ENCODE results near the gene RBM33. TPM values are rescaled to one million over a fixed set of nuclear protein-coding genes. Genes with fewer than 3 reads are reported as not detected.

The RBM33 gene
- polyA plus RNA-seq, 1 experiment, result 9.5 TPM

- TF ChIP-seq, protein P1, sequence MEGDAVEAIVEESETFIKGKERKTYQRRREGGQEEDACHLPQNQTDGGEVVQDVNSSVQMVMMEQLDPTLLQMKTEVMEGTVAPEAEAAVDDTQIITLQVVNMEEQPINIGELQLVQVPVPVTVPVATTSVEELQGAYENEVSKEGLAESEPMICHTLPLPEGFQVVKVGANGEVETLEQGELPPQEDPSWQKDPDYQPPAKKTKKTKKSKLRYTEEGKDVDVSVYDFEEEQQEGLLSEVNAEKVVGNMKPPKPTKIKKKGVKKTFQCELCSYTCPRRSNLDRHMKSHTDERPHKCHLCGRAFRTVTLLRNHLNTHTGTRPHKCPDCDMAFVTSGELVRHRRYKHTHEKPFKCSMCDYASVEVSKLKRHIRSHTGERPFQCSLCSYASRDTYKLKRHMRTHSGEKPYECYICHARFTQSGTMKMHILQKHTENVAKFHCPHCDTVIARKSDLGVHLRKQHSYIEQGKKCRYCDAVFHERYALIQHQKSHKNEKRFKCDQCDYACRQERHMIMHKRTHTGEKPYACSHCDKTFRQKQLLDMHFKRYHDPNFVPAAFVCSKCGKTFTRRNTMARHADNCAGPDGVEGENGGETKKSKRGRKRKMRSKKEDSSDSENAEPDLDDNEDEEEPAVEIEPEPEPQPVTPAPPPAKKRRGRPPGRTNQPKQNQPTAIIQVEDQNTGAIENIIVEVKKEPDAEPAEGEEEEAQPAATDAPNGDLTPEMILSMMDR (IDR thresholded peaks at IDR 0.05; ENCODE audit: low read depth, low read length), result no peak
- DNase-seq (ENCODE audit: low read depth, low spot score), result no peak
- ChIA-PET POLR2A (no interaction called here), CTCF (interaction anchor here (15.4 kb wide), 1 partner anchor 142 kb away, joined by 257 read pairs; no protein-coding TSS in a partner anchor)
- Histone ChIP-seq H3K9me3 (ENCODE audit: control insufficient read depth, insufficient read depth, low read length) (no peaks in the 10 kb centered on the region), H3K27me3 (ENCODE audit: control insufficient read depth, insufficient read depth, low read length) (no peaks in the 10 kb centered on the region), H3K4me3 (ENCODE audit: low read depth, low read length) (no peak overlapping the region), H3K27ac (ENCODE audit: low read depth, low read length) (no peak overlapping the region)
These were observed 97.3 kb downstream of the RBM33 start for GRCh38 chr7:155741805-155742204.

DNA sequence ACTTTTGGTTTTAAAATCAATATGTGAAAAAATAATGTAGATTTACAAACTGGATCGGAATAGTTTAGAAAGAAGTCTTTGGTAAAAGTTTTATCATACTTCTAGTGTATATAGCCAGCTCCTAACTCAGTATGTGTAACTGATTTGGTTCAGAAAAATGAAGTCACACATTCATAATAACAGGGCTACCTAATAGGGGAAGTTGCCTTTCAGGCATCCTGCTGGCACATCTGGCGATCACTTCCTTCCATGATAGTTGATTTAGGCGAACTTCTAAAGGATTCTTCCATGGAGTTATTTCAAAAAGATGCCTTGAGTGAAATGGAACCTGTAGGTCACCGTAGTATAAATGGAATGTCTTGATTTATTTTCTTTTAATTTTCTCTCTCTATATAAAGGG is 98.7 kb downstream of the RBM33 start:
- Histone ChIP-seq H3K9me3 (ENCODE audit: control insufficient read depth, insufficient read depth, low read length) (no peaks in the 10 kb centered on the region), H3K27me3 (ENCODE audit: control insufficient read depth, insufficient read depth, low read length) (no peaks in the 10 kb centered on the region), H3K4me3 (ENCODE audit: low read depth, low read length) (no peak overlapping the region), H3K27ac (ENCODE audit: low read depth, low read length) (no peak overlapping the region)
- POLR2A ChIA-PET, result no interaction called here
- TF ChIP-seq, protein P1 (IDR thresholded peaks at IDR 0.05; ENCODE audit: low read depth, low read length), result no peak
- no peak for DNase-seq (ENCODE audit: low read depth, low spot score)
- CTCF ChIA-PET, result interaction anchor here (0.5 to 15.4 kb wide), 2 partner anchors 24 to 143 kb away, joined by 3 to 257 read pairs; no protein-coding TSS in a partner anchor

DNA sequence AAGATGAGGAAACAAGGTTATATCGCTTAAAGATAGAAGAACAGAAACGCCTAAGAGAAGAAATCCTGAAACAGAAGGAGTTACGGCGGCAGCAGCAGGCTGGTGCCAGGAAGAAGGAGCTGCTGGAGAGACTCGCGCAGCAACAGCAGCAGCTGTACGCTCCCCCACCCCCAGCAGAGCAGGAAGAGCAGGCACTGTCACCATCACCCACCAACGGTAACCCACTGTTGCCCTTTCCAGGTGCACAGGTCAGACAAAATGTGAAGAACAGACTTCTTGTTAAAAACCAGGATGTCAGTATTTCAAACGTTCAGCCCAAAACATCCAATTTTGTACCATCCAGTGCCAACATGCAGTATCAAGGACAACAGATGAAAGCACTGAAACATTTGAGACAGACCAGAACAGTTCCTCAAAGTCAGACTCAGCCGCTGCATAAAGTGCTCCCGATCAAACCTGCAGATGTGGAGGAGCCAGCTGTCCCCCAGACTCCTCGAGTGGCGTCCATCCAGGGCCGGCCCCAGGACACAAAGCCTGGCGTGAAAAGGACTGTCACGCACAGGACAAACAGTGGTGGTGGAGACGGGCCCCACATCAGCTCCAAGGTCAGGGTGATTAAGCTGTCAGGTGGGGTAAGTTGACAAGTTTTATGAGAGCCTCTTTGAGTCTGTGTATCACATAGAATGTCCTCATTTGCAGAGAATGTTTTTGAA is 100.7 kb downstream of the RBM33 start:
- no peak for DNase-seq (ENCODE audit: low read depth, low spot score)
- Histone ChIP-seq H3K27ac (ENCODE audit: low read depth, low read length) (no peak overlapping the region), H3K4me3 (ENCODE audit: low read depth, low read length) (no peak overlapping the region), H3K9me3 (ENCODE audit: control insufficient read depth, insufficient read depth, low read length) (no peaks in the 10 kb centered on the region), H3K27me3 (ENCODE audit: control insufficient read depth, insufficient read depth, low read length) (no peaks in the 10 kb centered on the region)
- TF ChIP-seq, protein P1 (IDR thresholded peaks at IDR 0.05; ENCODE audit: low read depth, low read length), result no peak
- CTCF ChIA-PET, result interaction anchor here (1.7 to 2.7 kb wide), 3 partner anchors 10 to 146 kb away, joined by 5 to 20 read pairs (median 8); no protein-coding TSS in a partner anchor
- POLR2A ChIA-PET, result no interaction called here

GRCh38 chr7:155745737-155746136 is 101.3 kb downstream of the RBM33 start:
- Histone ChIP-seq H3K27me3 (ENCODE audit: control insufficient read depth, insufficient read depth, low read length) (no peaks in the 10 kb centered on the region), H3K4me3 (ENCODE audit: low read depth, low read length) (no peak overlapping the region), H3K27ac (ENCODE audit: low read depth, low read length) (no peak overlapping the region), H3K9me3 (ENCODE audit: control insufficient read depth, insufficient read depth, low read length) (no peaks in the 10 kb centered on the region)
- TF ChIP-seq, protein P1 (IDR thresholded peaks at IDR 0.05; ENCODE audit: low read depth, low read length), result no peak
- CTCF ChIA-PET, result interaction anchor here (1.7 to 2.7 kb wide), 3 partner anchors 10 to 147 kb away, joined by 5 to 20 read pairs (median 8); no protein-coding TSS in a partner anchor
- no peak for DNase-seq (ENCODE audit: low read depth, low spot score)
- POLR2A ChIA-PET, result no interaction called here

- ChIA-PET POLR2A (no interaction called here), CTCF (interaction anchor here (1.7 to 2.7 kb wide), 3 partner anchors 9 to 147 kb away, joined by 5 to 20 read pairs (median 8); no protein-coding TSS in a partner anchor)
- H3K27me3 ChIP-seq (ENCODE audit: control insufficient read depth, insufficient read depth, low read length), result no peaks in the 10 kb centered on the region
- no peaks in the 10 kb centered on the region for H3K9me3 ChIP-seq (ENCODE audit: control insufficient read depth, insufficient read depth, low read length)
- H3K4me3 ChIP-seq (ENCODE audit: low read depth, low read length), result no peak overlapping the region
- TF ChIP-seq, protein P1 (IDR thresholded peaks at IDR 0.05; ENCODE audit: low read depth, low read length), result no peak
- H3K27ac ChIP-seq (ENCODE audit: low read depth, low read length), result no peak overlapping the region
- no peak for DNase-seq (ENCODE audit: low read depth, low spot score)
These were observed 101.7 kb downstream of the RBM33 start for GRCh38 chr7:155746188-155746587.

Data from AG04450 (cell line).